Measurements from ENCODE around the gene EP300.
A peak's percentile ranks its signal among the peaks of the same experiment; 100 is the strongest.

- TF ChIP-seq CTCF (IDR thresholded peaks at IDR 0.05; ENCODE audit: control extremely low read depth in 1 of 3, insufficient read depth in 1 of 3, low read depth in 1 of 3, low read length in 3 of 3): no peak
- no peak for TF ChIP-seq EZH2 (IDR thresholded peaks at IDR 0.05; ENCODE audit: low read depth, low read length, severe bottlenecking)
- no peak for TF ChIP-seq TAF1 (IDR thresholded peaks at IDR 0.05; ENCODE audit: low read depth, low read length)
- no peak for TF ChIP-seq RNF2 (IDR thresholded peaks at IDR 0.05; ENCODE audit: borderline replicate concordance, low read depth, low read length, missing control alignments, poor library complexity, severe bottlenecking)
- TF ChIP-seq CHD7 (IDR thresholded peaks at IDR 0.05; ENCODE audit: insufficient replicate concordance, low read length): no peak
- TF ChIP-seq SIN3A (conservative IDR thresholded peaks at IDR 0.05 in 1 of 2, IDR thresholded peaks at IDR 0.05 in 1 of 2; ENCODE audit: low read depth in 1 of 2, low read length in 2 of 2): no peak
- no peak for TF ChIP-seq POLR2AphosphoS5 (IDR thresholded peaks at IDR 0.05; ENCODE audit: low read depth, low read length)
- TF ChIP-seq EP300 (IDR thresholded peaks at IDR 0.05; ENCODE audit: borderline replicate concordance in 1 of 2, low read depth in 2 of 2, low read length in 2 of 2): no peak
- no peak for TF ChIP-seq RFX5 (IDR thresholded peaks at IDR 0.05; ENCODE audit: borderline replicate concordance, low read depth, low read length)
- no peak for TF ChIP-seq MAFK (IDR thresholded peaks at IDR 0.05; ENCODE audit: low read depth, low read length)
- no peak for TF ChIP-seq BCL11A (IDR thresholded peaks at IDR 0.05; ENCODE audit: low read depth in 2 of 2, low read length in 2 of 2)
- no peak for TF ChIP-seq CBX5 (IDR thresholded peaks at IDR 0.05; ENCODE audit: low read depth, low read length)
- TF ChIP-seq TBP (IDR thresholded peaks at IDR 0.05; ENCODE audit: low read depth, low read length): no peak
- peak in 1 of 2 experiments; percentile 29; a peak in 1 of 3 replicates for TF ChIP-seq POLR2A (IDR thresholded peaks at IDR 0.05; ENCODE audit: control extremely low read depth in 1 of 2, low read depth in 2 of 2, low read length in 2 of 2)
These were observed 92.3 kb downstream of the EP300 start for GRCh38 chr22:41184679-41185078.
